ENCODE data around the gene MLLT1.

The MLLT1 gene

DNA sequence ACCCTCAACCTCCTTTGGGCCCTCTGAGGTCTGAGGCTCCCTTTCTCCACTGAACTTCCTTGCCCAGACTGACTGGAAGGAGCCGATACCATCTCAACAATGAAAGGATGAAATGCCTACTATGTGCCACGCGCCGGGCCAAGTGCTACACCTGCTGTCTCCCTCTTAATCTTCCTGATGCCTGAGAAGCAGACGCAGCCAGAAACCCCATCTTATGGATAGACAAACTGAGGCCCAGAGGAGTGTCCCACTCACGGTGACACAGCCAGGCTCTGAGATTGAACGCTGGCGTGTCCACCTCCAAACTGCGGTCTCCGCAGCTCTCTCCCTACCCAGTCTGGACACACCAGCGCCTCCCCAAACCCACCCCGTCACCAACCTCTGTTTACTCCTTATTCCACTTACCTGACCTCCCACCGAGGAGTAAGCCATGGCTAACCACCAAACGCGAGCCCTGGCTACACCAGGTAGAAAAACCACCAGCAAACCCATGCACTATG is 20.9 kb downstream of the MLLT1 start:
- DNase-seq (ENCODE audit: low read depth): no peak

DNA sequence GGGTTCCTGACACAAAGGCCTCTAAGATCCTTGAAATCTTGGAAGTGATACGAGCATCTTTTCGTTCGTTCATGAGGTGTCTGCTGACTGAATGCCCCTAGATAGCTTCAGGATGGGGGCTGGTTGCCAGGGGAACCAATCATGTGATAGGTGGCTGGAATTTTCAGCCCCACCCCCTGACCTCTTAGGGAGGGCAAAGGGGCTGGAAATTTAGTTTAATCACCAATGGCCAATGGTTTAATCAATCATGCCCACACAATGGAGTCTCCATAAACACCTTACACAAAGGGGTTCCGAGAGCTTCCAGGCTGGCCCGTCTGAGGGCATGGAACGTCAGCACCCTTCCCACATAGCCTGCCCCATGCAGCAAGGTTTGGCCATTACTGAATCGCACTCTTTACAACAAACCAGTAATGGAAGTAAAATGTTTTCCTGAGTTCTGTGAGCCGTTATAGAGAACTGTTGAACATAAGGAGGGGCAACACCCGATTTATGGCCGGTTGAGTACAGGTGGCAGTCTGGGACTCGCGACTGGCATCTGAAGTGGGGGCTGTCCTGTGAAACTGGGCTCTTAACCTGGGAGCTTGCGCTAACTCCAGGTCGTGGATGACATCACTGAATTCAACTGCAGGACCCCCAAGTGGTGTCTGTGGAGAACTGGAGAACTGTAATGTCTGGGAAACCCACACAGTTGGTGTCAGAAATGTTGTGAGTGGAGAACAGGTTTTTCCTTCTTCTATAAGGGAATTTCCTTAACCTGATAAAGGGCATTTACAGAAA is 25.6 kb downstream of the MLLT1 start:
- DNase-seq (ENCODE audit: low read depth): no peak

DNA sequence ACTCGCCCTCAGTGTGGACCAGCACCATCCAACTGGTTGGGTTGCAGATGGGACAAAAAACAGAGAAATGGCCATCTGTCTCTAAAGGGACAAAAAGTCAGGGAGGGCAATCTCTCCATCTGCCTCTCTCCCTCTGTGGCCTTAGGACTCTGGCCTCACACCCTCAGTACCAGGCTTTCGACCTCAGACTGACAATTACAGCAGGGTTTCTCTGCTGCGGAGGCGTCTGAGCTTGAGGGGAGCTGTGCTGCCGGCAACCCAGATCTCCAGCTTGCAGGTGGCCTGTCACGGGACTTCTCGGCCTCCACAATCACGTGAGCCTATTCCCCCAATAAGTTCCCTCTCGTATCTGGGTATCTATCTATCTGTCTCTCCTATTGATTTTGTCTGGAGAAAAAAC is 27.7 kb downstream of the MLLT1 start:
- no peak for DNase-seq (ENCODE audit: low read depth)

DNA sequence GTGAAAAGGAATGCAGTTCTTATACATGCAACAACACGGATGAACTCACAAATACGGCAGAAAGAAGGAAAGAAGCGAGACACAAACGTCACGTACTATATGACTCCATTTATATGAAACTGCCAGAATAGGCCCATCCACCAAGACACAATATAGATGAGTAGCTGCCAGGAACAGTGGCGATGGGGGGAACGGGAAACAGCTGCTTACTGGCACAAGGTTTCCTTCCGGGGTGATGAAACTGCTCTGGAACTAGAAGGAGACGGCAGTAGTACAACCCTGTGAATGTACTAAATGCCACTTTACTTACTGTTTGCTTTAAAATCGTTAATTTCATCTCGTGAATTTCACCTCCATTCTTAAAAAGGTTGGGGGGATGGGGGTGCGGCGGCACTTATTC is 28.9 kb downstream of the MLLT1 start:
- no peak for DNase-seq (ENCODE audit: low read depth)

DNA sequence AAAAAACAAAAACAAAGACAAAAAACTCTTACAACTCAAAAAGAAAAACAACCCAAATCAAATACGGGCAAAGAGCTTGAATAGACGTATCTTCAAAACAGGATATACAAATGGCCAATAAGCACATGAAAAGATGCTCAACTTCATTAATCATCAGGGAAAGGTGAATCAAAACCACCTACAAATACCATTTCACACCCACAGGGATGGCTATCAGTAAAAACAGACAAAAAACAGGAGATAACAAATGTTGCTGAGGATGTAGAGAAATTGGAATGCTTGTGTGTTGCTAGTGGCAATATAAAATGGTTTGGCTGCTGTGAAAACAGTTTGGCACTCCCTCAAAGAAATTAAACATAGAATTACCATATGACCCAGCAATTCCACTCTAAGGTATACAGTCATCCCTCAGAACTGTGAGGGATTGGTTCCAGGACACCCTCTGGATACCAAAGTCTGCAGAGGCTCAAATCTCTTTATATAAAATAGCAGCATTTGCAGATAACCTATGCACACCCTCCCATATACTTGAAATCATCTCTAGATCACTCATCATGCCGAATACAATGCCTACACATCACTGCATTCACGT is 29.7 kb downstream of the MLLT1 start:
- no peak for DNase-seq (ENCODE audit: low read depth)

DNA sequence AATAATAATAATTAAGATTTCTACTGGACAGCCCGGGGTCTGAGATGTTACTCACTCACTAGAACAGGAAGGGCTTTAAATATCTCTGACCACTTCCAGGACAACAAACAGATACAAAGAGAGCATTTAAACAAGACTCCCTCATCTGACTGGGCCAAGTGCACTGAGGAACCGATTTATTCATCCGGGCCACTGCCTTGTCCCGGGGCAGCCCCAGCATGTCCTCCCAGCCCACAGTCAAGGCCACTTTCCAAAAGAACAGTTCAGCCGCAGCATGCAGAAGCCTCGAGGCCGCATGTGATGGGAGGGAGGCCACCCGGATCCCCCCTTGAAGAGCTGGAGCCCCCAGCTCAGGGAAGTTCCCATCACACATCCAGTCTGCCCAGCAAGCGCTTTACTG is 30.5 kb downstream of the MLLT1 start:
- DNase-seq (ENCODE audit: low read depth): no peak

DNA sequence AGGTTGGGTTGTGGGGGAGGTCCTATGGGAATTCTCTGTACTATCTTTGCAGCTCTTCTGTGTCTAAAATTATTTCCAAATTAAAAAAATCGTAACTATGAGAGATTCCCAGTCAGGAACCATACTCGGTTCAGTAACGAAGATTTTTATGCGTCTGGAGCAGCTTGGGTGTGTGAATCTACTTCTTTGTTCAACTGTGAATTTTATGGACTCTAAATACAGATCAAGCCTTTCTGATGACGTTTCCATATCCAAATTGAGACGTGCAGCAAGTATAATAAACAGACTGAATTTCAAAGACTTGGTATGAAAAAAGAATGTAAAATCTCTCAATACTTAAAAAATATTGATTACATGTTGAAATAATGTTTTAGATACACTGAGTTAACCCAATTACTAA is 30.9 kb downstream of the MLLT1 start:
- no peak for DNase-seq (ENCODE audit: low read depth)

DNA sequence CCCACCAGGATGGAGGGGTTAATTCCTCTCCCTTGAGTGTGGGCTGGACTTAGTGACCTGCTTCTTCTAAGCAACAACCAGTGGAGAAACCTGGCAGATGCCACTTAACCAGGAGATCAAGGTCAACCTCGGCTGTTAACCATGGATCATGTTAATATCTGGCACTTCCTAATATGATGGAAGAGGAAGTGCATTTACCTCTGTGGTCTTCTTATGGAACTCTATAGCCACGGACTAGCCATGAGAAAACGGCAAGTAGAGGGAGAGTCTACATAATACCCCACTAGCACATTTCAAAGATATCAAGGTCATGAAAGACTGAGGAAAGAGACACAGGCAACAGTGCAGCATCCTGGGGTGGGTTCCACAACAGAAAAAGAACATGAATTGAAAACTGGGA is 31.4 kb downstream of the MLLT1 start:
- no peak for DNase-seq (ENCODE audit: low read depth)

DNA sequence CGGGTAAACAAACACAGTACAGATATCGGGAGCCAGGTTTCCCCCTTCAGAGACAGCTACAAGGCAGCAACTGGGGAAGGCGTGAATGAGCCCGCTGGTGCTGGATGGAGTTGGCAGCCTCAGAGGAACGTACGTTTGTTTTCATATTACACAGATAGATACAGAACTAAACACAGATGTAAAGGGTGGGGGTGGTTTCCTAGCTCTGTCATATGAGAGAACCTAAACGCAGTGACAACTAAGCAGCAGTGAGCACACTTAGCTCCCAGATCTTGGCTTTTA is 32.8 kb downstream of the MLLT1 start:
- no peak for DNase-seq (ENCODE audit: low read depth)

DNA sequence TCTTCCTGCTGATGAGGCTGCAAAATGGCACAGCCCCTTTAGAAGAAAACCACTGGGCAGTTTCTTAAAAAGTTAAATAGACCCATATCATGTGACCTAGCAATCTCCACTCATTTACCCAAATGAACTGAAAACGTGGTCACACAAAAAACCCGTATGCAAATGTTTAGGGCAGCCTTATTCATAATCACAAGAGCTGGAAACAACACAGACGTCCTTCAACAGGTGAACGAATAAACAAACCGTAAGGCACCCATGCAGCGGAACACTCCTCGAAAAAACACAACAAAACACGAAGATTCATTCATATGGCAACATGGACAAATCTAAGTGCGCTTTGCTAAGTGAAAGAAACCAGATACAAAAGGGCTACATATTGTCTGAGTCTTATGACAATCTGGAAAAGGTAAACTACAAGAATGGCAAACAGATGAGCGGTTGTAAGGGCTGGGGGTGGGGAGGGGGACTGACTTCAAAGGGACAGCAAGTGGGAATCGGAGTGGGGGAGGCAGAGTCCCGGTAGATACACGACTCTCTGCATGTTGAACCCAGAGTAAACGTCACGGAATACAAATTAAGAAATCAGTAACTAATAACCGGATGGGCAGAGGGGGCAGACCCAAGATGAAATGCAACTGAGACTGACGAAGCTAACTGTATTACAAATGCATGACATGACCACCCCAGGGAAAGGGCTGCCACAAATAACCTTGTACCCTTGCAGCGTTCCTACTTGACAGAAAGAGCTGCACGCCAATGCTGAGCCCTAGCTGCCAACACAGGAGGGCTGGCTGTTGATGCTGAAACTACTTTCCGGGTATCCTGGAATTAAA is 33.4 kb downstream of the MLLT1 start:
- DNase-seq (ENCODE audit: low read depth): no peak

DNA sequence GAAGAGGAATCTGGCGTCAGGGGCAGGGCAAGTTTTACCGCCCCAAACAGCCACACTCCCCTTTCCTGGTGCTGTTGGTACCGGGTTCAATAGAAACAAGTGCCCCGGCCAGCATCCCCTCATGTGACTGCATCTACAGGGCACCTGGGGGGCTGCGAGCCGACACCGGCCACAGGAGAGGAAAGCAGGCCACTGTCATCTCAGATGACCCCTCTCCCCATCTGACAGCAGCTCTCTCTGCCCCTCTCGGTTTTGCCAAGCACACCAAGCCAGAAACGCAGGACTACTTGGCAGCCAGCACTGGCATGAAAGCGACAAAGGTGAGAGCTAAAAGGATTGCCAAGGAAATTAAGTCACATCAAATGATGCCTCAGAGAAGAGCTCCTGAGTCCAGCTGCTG is 37.1 kb downstream of the MLLT1 start:
- no peak for DNase-seq (ENCODE audit: low read depth)

DNA sequence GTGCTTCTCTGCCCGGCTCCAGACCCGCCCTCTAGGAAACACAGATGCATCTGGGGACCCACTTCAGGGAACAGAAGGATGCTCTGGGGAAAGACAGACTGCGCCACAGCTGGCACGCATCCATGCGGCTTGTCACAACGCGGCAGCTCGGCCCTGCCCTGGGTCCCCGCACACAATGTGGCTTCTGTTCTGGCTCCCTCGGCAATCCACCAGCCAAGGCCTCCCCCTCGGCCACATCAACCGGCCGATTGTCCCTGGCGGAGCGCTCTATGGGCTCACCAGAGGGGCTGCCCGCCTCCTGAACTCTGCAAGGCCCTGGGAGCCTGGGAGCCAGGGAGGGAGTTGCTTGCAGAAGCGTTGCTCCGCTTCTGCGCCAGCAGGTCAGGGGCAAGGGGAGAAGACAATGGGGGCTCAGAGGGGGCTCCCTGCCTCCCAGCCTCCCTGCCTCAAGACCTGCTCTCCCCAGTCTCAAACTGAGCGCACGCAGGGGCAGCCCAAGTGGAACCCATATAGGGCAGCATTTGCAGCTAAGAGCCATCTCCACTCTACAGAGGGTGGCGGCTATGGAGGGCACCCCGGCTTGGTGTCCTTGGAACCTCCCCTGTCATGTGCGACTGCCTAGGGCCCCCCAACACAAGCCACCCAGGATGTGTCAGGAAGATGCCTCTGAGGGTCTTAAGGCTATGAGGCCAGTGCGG is 37.9 kb downstream of the MLLT1 start:
- no peak for DNase-seq (ENCODE audit: low read depth)

DNA sequence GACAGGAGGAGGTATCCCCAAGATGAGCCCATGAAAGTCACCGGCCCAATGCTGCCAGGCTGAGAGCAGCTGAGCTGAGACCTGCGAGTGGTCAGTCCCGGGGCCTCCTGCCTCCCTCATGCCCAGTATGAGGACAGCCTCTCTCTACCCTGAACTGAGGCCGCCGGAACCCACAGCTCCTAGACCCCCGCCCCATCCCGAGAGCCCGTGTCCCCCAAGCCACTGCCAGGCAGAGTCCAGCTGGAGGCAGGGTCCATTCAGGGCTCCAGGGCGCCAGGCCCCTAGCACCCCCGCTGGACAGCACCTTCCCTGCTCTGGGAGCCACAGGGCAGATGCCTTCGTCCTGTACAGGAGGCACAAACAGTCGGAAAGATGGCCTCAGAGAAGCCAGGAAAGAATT is 38.7 kb downstream of the MLLT1 start:
- no peak for DNase-seq (ENCODE audit: low read depth)

DNA sequence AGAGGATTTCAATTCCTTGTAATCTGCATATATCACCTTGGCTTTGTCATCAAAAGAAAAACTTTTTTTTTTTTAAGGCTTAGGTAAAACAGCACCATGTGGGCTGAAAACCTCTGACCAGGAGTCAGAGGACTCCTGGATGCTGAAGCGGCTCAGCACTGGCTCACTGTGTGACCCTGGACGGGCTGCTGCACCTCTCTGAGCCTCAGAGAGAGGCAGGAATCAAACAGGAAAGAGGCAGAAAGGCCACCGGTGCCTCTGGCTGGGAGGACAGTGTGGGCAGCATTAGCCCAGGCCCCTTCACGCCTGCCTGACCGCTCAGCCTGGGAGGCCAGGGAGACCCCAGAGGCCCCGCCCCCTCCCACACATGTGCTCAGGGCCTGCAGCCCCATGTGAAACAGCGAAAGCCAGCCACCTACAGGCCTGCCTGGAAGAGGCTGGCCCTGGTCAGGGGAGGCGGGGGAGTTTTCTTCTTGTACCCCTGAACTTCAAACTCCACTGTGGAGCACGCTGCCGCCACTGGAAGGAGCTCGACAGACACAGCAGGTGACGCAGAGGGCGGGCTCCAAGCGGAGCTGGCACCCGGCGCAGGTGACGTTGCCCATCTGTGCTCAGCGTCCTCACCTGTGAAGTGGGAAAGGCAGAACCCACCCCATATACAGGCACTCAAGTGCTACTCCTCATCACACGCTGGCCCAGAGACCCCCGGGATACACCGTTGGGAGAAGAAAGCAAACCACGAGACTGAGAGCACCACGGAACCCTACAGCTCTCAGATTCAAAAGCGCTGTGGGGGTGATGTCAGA is 39.7 kb downstream of the MLLT1 start:
- DNase-seq (ENCODE audit: low read depth): no peak

DNA sequence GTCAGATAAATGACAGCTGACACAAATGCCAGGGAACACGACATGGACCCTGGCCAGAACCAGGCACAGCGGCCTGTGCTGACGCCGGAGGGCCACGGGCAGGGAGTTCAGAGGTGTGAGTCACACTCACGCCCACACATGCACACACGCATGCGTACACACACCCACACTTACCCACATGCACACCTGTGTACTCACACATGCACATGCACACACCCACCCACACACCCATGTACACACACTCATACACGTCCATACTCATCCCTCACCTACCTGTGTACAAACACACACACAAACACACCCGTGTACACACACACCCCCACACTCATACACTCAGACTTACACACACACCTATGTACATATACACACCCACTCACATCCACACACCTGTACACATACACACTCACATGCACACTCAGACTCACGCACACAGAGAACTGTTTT is 40.4 kb downstream of the MLLT1 start:
- DNase-seq (ENCODE audit: low read depth): no peak

DNA sequence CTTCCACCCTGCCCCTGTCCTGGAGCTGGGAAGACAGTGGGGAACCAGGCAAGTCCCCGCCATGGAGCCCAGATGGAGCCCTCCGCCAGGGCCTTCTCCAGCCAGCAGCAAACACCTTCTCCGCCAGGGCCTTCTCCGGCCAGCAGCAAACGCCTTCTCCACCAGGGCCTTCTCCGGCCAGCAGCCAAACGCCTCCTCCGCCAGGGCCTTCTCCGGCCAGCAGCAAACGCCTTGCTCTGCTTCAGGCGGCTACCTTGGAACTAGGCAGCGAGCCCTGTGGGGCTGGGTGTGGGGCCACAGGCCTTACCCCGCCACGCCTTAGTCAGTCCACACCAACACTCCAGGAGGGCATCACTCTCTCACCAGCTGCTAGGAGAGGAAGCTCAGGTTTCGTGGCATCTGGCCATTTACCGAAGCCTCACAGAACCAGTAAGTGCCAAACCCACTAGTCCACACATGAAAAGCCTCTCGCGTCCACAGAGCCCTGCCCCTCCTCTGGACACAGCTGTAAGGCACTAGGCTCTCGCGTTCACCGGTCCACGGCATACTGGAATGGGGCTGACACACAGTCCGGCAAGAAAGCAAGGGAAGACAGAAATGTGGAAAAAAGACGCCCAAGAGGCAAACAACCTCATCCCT is 41.0 kb downstream of the MLLT1 start:
- no peak for DNase-seq (ENCODE audit: low read depth)

DNA sequence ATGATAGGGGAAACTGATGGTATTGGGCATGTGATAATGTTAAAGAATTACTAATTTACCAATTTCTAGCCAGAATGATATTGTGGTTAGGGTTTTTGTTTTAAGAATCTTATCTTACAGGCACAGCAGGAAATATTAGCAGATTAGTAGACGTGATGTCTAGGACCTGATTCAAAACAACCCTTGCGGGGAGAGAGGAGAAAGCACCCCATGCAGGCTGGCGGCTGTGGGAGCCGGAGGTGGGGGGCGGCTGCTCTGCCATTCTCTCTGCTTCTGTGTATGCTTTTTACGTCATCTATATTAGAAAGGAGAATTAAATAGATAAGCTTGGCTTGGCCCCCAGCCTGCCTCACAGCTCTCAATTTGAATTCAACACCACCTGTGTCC is 41.5 kb downstream of the MLLT1 start:
- DNase-seq (ENCODE audit: low read depth): no peak

DNA sequence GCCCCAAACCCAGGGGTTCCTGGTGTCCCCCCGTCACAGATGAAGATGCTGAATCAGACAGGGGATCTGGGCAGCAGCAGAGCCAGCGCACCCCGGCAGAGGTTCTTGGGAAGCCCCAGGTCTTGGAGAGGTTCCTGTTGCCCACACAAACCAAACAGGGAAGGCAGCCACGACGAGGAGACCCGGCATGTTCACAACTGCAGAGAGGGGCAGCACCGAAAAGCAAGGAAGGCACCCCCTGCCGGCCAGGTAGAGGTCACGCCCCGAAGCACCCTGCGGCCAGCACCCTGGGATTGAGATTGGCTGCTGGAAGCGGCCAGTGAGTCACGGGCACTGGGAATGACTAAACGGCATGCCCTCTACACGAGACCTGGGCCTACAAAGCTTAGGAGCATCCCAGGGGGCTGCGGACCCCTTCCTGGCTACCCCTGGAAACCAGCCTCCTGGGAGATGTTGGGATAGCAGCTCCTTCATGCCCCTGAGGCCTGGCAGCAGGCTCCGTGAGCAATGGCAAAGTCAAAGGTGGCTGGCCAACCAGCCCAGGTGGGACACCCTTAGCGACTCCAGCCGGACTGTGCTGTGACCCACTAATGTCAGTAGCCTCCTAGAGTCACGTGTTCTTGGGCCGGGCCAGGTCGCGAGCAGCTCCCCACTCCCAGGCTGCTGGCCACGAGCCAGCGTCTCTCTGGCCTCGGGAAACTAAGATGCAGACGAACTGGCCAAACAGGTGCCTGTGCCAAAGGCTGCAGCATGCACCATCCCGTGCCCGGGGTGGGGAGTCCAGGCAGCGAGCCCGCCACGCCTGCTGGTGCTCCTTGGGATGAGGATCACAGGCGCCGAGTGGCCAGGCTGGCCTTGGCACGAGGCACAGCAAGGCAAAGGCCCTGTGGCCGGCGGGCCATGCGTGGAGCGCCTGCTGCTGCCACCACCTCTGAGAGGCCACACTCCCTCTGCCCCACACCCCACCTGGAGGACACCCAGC is 43.2 kb downstream of the MLLT1 start:
- no peak for DNase-seq (ENCODE audit: low read depth)

DNA sequence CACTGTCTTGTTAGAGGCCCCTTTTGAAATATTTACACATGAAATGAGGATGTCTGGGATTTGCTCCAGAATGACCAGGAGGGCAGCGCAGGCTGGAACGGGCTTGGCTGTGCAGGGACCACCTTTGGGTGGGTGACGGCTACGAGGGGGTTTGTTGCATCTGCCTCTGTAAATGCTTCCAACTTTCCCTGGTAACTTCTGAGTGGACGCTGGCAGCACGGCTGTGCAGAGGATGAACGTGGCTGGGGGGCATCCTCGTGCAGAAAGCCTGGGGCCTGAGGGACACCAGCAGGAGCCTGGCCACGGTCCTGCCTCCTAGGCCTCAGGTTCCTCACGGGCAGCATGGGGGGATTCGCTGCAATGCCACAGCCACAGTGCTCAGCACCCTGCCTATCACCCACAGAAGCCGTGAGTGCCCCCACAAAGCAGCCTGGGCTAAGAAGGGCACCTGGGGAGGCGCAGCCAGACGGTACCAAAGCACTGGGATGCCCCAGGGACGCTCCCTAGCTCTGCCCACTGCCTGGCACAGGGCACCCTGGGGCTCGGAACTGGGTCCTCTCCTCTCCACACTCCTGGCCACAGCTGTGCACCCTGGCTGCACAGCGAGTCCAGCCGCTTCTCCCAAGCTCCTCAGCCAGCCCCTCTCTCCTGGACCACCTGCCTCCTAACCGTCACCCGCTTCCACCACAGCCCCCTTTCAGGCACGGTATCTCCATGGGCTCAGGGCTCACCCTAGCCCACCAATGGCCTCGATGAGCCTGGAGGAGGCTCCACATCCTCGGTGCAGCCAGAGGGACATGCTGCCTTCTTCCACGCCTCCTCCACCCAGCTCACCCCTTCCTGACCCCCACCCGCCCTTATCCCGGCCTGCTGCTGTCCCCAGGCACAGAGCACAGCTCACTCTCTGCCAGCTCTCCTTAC is 44.5 kb downstream of the MLLT1 start:
- no peak for DNase-seq (ENCODE audit: low read depth)
